PFSK-1 (cell line): ENCODE data around the gene GSG1L.

Experiments used
- FOXP2 ChIP-seq: optimal IDR thresholded peaks from 2 replicates; pipeline ENCODE3; 2011; ENCODE audit warnings: borderline replicate concordance, control low read depth, inconsistent platforms; ENCODE audit not compliant: insufficient read depth; ENCODE audit errors: extremely low read length, extremely low read depth
- POLR2AphosphoS5 ChIP-seq: IDR thresholded peaks from 2 replicates; pipeline ENCODE4 v1.6.1; 2012; ENCODE audit warnings: low read depth, mild to moderate bottlenecking, control low read depth, low read length, moderate library complexity
- SIN3A ChIP-seq: IDR thresholded peaks from 2 replicates; pipeline ENCODE4 v1.6.1; 2012; ENCODE audit warnings: mild to moderate bottlenecking, low read length, moderate library complexity, borderline replicate concordance; ENCODE audit not compliant: insufficient read depth
- TAF1 ChIP-seq: IDR thresholded peaks from 2 replicates; pipeline ENCODE4 v1.6.1; 2012; ENCODE audit warnings: low read length, control low read depth, borderline replicate concordance; ENCODE audit not compliant: insufficient read depth
- TF ChIP-seq, protein P1 (sequence below), 2 experiments: IDR thresholded peaks; 2 replicates each; pipeline versions ENCODE4 v1.6.1 to v1.8.0; 2011 to 2012; ENCODE audit warnings: low read depth in 2 of 2, low read length in 2 of 2, control low read depth in 1 of 2, inconsistent platforms in 1 of 2, mild to moderate bottlenecking in 1 of 2, moderate library complexity in 1 of 2; ENCODE audit not compliant: insufficient read depth in 1 of 2

GSG1L gene

GRCh38 chr16:28025631-28026030 lies 37.9 kb downstream of the GSG1L start:
- TF ChIP-seq TAF1 (no peak), SIN3A (no peak), POLR2AphosphoS5 (no peak), FOXP2 (no peak)
- TF ChIP-seq, protein P1, sequence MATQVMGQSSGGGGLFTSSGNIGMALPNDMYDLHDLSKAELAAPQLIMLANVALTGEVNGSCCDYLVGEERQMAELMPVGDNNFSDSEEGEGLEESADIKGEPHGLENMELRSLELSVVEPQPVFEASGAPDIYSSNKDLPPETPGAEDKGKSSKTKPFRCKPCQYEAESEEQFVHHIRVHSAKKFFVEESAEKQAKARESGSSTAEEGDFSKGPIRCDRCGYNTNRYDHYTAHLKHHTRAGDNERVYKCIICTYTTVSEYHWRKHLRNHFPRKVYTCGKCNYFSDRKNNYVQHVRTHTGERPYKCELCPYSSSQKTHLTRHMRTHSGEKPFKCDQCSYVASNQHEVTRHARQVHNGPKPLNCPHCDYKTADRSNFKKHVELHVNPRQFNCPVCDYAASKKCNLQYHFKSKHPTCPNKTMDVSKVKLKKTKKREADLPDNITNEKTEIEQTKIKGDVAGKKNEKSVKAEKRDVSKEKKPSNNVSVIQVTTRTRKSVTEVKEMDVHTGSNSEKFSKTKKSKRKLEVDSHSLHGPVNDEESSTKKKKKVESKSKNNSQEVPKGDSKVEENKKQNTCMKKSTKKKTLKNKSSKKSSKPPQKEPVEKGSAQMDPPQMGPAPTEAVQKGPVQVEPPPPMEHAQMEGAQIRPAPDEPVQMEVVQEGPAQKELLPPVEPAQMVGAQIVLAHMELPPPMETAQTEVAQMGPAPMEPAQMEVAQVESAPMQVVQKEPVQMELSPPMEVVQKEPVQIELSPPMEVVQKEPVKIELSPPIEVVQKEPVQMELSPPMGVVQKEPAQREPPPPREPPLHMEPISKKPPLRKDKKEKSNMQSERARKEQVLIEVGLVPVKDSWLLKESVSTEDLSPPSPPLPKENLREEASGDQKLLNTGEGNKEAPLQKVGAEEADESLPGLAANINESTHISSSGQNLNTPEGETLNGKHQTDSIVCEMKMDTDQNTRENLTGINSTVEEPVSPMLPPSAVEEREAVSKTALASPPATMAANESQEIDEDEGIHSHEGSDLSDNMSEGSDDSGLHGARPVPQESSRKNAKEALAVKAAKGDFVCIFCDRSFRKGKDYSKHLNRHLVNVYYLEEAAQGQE (IDR thresholded peaks at IDR 0.05; ENCODE audit: insufficient read depth in 1 of 2, low read depth in 2 of 2, low read length in 2 of 2) = no peak

DNA sequence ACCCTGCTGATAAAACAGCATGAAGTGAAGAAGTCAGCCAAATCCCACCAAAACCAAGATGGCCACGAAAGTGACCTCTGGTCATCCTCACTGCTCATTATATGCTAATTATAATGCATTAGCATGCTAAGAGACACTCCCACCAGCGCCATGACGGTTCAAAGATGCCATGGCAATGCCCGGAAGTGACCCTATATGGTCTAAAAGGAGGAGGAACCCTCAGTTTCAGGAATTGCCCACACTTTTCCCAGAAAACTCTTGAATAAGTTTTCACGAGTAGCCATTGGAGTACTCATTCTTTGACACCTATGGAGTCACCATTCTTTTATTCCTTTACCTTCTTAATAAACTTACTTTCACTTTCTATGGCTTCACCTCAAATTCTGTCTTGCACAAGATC lies 44.3 kb downstream of the GSG1L start:
- TF ChIP-seq TAF1 (no peak), FOXP2 (no peak)
- TF ChIP-seq, protein P1 (IDR thresholded peaks at IDR 0.05; ENCODE audit: insufficient read depth in 1 of 2, low read depth in 2 of 2, low read length in 2 of 2) = no peak

- TF ChIP-seq FOXP2 (no peak), SIN3A (no peak), TAF1 (no peak), POLR2AphosphoS5 (no peak)
- TF ChIP-seq, protein P1 (IDR thresholded peaks at IDR 0.05; ENCODE audit: insufficient read depth in 1 of 2, low read depth in 2 of 2, low read length in 2 of 2) = no peak
These were observed 48.7 kb downstream of the GSG1L start for GRCh38 chr16:28014851-28015250.

- TF ChIP-seq, protein P1 (IDR thresholded peaks at IDR 0.05; ENCODE audit: insufficient read depth in 1 of 2, low read depth in 2 of 2, low read length in 2 of 2) = no peak
- TF ChIP-seq TAF1 (no peak), POLR2AphosphoS5 (no peak), SIN3A (no peak), FOXP2 (no peak)
These were observed 49.6 kb downstream of the GSG1L start for GRCh38 chr16:28013878-28014277.

- TF ChIP-seq SIN3A (no peak), TAF1 (no peak), FOXP2 (no peak), POLR2AphosphoS5 (no peak)
- TF ChIP-seq, protein P1 (IDR thresholded peaks at IDR 0.05; ENCODE audit: insufficient read depth in 1 of 2, low read depth in 2 of 2, low read length in 2 of 2) = no peak
These were observed 50.1 kb downstream of the GSG1L start for GRCh38 chr16:28013392-28013791.
